ENCODE results near the gene BCLAF1. TPM values are rescaled to one million over a fixed set of nuclear protein-coding genes. Genes with fewer than 3 reads are reported as not detected.

The BCLAF1 gene
- 100 to 1,000 TPM in 1 of 2 donors, 10 to 100 TPM in 1; 77.8 to 179 TPM for total RNA-seq

- peak within 1 kb of the TSS; percentile 99 to 100 (median 100) for H3K27ac ChIP-seq
- WGBS, 2 donors = 0% methylated on average over 33 to 60 of the region's 60 CpGs
- peak; percentile 92 for ATAC-seq
- intact Hi-C loops (cut with DNase I) = no loop called here
- peak; percentile 100 for DNase-seq
- no peaks in the 10 kb centered on the region for H3K27me3 ChIP-seq
- peak; percentile 99 to 100 (median 100) for TF ChIP-seq POLR2A (IDR thresholded peaks at IDR 0.05)
- TF ChIP-seq CTCF (IDR thresholded peaks at IDR 0.05) = peak in 2 of 7 experiments; percentile 1 to 5
- H3K9me3 ChIP-seq = no peaks in the 10 kb centered on the region
- H3K36me3 ChIP-seq (replicated peaks in 1 of 2; ENCODE audit: insufficient read depth in 1 of 2, low read depth in 2 of 2) = no peaks in the 10 kb centered on the region
- H3K4me3 ChIP-seq = peak within 1 kb of the TSS; percentile 65 to 98
- peaks cover 41% of the 10 kb centered on the region for H3K4me1 ChIP-seq
Measured at GRCh38 chr6:136289579-136290409, at the start of gene BCLAF1. BCLAF1 (minus strand) TSS chr6:136289846; CDS start chr6:136279866, 9,980 bp downstream.

- Histone ChIP-seq H3K27ac (no peak overlapping the region), H3K36me3 (replicated peaks in 1 of 2; ENCODE audit: insufficient read depth in 1 of 2, low read depth in 2 of 2) (no peaks in the 10 kb centered on the region), H3K4me3 (no peak overlapping the region), H3K27me3 (no peaks in the 10 kb centered on the region), H3K4me1 (no peaks in the 10 kb centered on the region), H3K9me3 (no peaks in the 10 kb centered on the region)
- intact Hi-C loops (cut with DNase I) = no loop called here
- ATAC-seq (peak; percentile 24), DNase-seq (no peak)
- WGBS, 2 donors = 81 to 87% methylated on average over 4 of the region's 4 CpGs
- no peak for TF ChIP-seq POLR2A (IDR thresholded peaks at IDR 0.05)
- no peak for TF ChIP-seq CTCF (IDR thresholded peaks at IDR 0.05)
Measured at GRCh38 chr6:136338486-136338885, 48.8 kb upstream of the BCLAF1 start.

- H3K9me3 ChIP-seq = no peaks in the 10 kb centered on the region
Measured at GRCh38 chr6:136337606-136338005, 48.0 kb upstream of the BCLAF1 start.

GRCh38 chr6:136337121-136337520 is 47.5 kb upstream of the BCLAF1 start:
- WGBS, 2 donors = 47 to 51% methylated on average over 3 of the region's 3 CpGs
- intact Hi-C loops (cut with DNase I) = no loop called here
- DNase-seq = no peak

More at GRCh38 chr6:136337606-136338005, 48.0 kb upstream of the BCLAF1 start:
- Histone ChIP-seq H3K36me3 (replicated peaks in 1 of 2; ENCODE audit: insufficient read depth in 1 of 2, low read depth in 2 of 2) (no peaks in the 10 kb centered on the region), H3K27ac (no peak overlapping the region), H3K4me3 (no peak overlapping the region), H3K4me1 (no peaks in the 10 kb centered on the region), H3K27me3 (no peaks in the 10 kb centered on the region)
- no peak for ATAC-seq
- TF ChIP-seq POLR2A (IDR thresholded peaks at IDR 0.05) (no peak), CTCF (IDR thresholded peaks at IDR 0.05) (no peak)
- no peak for DNase-seq
- intact Hi-C loops (cut with DNase I) = no loop called here
- 79 to 89% methylated on average over 3 of the region's 3 CpGs for WGBS, 2 donors

More at GRCh38 chr6:136337121-136337520, 47.5 kb upstream of the BCLAF1 start:
- Histone ChIP-seq H3K36me3 (replicated peaks in 1 of 2; ENCODE audit: insufficient read depth in 1 of 2, low read depth in 2 of 2) (no peaks in the 10 kb centered on the region), H3K9me3 (no peaks in the 10 kb centered on the region), H3K4me3 (no peak overlapping the region), H3K27me3 (no peaks in the 10 kb centered on the region), H3K4me1 (no peaks in the 10 kb centered on the region), H3K27ac (no peak overlapping the region)
- ATAC-seq = no peak
- no peak for TF ChIP-seq POLR2A (IDR thresholded peaks at IDR 0.05)
- no peak for TF ChIP-seq CTCF (IDR thresholded peaks at IDR 0.05)

Measured in body of pancreas (tissue), 4 donors.